K562 (cell line): ENCODE measurements around the gene ME3.

Experiments
- EZH2 ChIP-seq: IDR thresholded peaks from 2 replicates; pipeline ENCODE4 v1.6.1; 2012; ENCODE audit warnings: low read depth, mild to moderate bottlenecking, inconsistent platforms, low read length, borderline replicate concordance
- FOXJ3 ChIP-seq: sonication (generic); formaldehyde crosslinking; IDR thresholded peaks from 2 replicates; pipeline ENCODE4 v1.4.0; 2020; ENCODE audit warnings: mild to moderate bottlenecking, missing genetic modification reagents
- NR2C2 ChIP-seq, 2 experiments: fragments of 200-800 bp in 1 of 2; sonication (Bioruptor generic) in 1 of 2; sonication (generic) in 1 of 2; formaldehyde crosslinking in 1 of 2; IDR thresholded peaks; 2 replicates each; pipeline versions ENCODE4 v1.6.1 to v1.8.0; 2016 to 2022; ENCODE audit warnings: mild to moderate bottlenecking in 1 of 2, missing compliant biosample characterization in 1 of 2, missing genetic modification characterization in 1 of 2, missing genetic modification reagents in 1 of 2
- SRF ChIP-seq, 2 experiments: fragments of 250-450, 450-650 bp in 1 of 2; sonication (Bioruptor Pico) in 1 of 2; sonication (generic) in 1 of 2; formaldehyde crosslinking; IDR thresholded peaks; 2 replicates each; pipeline versions ENCODE4 v1.5.0 to v1.5.1; 2020 to 2022; ENCODE audit warnings: mild to moderate bottlenecking in 1 of 2, missing genetic modification reagents in 1 of 2
- TF ChIP-seq, protein P1 (sequence below), 2 experiments: fragments of 450-650 bp; conservative IDR thresholded peaks; 2 replicates each; pipeline ENCODE4 v1.6.1; 2017; ENCODE audit warnings: mild to moderate bottlenecking in 2 of 2, moderate library complexity in 2 of 2
- TF ChIP-seq, protein P2 (sequence below): fragments of 450-650 bp; IDR thresholded peaks from 2 replicates; pipeline ENCODE4 v1.6.1; 2016
- TF ChIP-seq, protein P3 (sequence below), 3 experiments: IDR thresholded peaks in 2 of 3; conservative IDR thresholded peaks in 1 of 3; 2 replicates each; pipeline ENCODE4 v1.5.1; 2011 to 2012; ENCODE audit warnings: low read length in 3 of 3, mild to moderate bottlenecking in 3 of 3, control low read depth in 2 of 3, improper control_type of control experiment in 1 of 3, inconsistent platforms in 1 of 3, low read depth in 1 of 3, mixed read lengths in 1 of 3, moderate library complexity in 1 of 3; ENCODE audit not compliant: insufficient read depth in 2 of 3

DNA sequence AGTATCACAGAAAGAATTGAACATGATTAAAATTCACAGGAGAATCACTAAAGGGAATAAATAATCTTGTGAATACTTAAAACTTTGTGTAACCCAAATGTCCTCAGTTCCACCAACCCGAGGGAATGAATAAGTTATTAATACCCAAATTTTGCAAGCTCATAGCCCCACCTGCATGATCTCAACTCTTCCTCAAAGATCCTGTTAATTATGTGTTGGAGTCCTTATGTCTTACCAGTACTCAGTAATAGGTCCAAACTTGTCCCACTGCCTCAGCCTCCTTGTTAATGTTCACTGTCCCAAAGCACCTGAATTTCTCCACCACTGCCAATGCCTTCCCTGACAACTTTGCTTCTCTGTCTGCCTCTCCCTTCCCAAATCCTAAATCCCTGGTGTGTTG, 46.1 kb upstream of the ME3 start:
- TF ChIP-seq NR2C2 (CRISPR knock-in tag; IDR thresholded peaks at IDR 0.05): no peak
- TF ChIP-seq NR2C2 (tag; IDR thresholded peaks at IDR 0.05): no peak
- TF ChIP-seq, protein P1, sequence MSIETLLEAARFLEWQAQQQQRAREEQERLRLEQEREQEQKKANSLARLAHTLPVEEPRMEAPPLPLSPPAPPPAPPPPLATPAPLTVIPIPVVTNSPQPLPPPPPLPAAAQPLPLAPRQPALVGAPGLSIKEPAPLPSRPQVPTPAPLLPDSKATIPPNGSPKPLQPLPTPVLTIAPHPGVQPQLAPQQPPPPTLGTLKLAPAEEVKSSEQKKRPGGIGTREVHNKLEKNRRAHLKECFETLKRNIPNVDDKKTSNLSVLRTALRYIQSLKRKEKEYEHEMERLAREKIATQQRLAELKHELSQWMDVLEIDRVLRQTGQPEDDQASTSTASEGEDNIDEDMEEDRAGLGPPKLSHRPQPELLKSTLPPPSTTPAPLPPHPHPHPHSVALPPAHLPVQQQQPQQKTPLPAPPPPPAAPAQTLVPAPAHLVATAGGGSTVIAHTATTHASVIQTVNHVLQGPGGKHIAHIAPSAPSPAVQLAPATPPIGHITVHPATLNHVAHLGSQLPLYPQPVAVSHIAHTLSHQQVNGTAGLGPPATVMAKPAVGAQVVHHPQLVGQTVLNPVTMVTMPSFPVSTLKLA (conservative IDR thresholded peaks at IDR 0.05): no peak
- TF ChIP-seq SRF (CRISPR knock-in tag; IDR thresholded peaks at IDR 0.05): no peak
- TF ChIP-seq EZH2: no peak
- TF ChIP-seq, protein P2, sequence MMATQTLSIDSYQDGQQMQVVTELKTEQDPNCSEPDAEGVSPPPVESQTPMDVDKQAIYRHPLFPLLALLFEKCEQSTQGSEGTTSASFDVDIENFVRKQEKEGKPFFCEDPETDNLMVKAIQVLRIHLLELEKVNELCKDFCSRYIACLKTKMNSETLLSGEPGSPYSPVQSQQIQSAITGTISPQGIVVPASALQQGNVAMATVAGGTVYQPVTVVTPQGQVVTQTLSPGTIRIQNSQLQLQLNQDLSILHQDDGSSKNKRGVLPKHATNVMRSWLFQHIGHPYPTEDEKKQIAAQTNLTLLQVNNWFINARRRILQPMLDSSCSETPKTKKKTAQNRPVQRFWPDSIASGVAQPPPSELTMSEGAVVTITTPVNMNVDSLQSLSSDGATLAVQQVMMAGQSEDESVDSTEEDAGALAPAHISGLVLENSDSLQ: no peak
- no peak for TF ChIP-seq FOXJ3
- TF ChIP-seq, protein P3, sequence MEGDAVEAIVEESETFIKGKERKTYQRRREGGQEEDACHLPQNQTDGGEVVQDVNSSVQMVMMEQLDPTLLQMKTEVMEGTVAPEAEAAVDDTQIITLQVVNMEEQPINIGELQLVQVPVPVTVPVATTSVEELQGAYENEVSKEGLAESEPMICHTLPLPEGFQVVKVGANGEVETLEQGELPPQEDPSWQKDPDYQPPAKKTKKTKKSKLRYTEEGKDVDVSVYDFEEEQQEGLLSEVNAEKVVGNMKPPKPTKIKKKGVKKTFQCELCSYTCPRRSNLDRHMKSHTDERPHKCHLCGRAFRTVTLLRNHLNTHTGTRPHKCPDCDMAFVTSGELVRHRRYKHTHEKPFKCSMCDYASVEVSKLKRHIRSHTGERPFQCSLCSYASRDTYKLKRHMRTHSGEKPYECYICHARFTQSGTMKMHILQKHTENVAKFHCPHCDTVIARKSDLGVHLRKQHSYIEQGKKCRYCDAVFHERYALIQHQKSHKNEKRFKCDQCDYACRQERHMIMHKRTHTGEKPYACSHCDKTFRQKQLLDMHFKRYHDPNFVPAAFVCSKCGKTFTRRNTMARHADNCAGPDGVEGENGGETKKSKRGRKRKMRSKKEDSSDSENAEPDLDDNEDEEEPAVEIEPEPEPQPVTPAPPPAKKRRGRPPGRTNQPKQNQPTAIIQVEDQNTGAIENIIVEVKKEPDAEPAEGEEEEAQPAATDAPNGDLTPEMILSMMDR (IDR thresholded peaks at IDR 0.05 in 2 of 3, conservative IDR thresholded peaks at IDR 0.05 in 1 of 3; ENCODE audit: insufficient read depth in 2 of 3, low read depth in 1 of 3, low read length in 3 of 3): no peak
